HG02798 (cell line): ENCODE measurements around the gene CSF3R.

Experiments used
- ATAC-seq: cut with Tn5 transposase; IDR thresholded peaks from one replicate; pipeline ENCODE4 v1.9.1; 2021; ENCODE audit warnings: mild to moderate bottlenecking; ENCODE audit not compliant: unreplicated experiment, poor library complexity

Gene CSF3R

GRCh38 chr1:36482724-36483388 is at the start of gene CSF3R:
CSF3R (minus strand) TSS chr1:36482913; CDS start chr1:36479496, 3,417 bp downstream.
- no peak for ATAC-seq

DNA sequence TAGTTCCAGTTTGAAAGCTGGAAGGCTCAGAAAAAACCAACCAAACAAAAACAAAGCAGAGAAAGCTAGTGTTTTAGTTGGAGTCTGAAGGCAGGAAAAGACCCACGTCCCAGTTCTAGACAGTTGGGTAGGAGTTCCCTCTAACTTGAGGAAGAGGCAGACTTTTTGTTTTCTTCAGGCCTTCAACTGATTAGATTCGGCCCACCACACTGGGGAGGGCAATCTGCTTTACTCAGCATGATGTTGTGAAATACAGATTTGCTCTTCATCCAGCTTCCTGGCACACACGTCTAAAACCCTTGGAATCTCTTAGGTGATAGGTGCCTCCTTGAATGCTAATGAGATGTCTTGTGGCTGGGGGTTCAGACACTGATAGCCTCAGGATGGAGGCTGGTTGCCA is 49.1 kb upstream of the CSF3R start:
- ATAC-seq = no peak

GRCh38 chr1:36530791-36531190 is 48.1 kb upstream of the CSF3R start:
- ATAC-seq = no peak

- ATAC-seq = no peak
Measured at GRCh38 chr1:36530261-36530660, 47.5 kb upstream of the CSF3R start.

- no peak for ATAC-seq
Measured at GRCh38 chr1:36529769-36530260, 47.1 kb upstream of the CSF3R start.

DNA sequence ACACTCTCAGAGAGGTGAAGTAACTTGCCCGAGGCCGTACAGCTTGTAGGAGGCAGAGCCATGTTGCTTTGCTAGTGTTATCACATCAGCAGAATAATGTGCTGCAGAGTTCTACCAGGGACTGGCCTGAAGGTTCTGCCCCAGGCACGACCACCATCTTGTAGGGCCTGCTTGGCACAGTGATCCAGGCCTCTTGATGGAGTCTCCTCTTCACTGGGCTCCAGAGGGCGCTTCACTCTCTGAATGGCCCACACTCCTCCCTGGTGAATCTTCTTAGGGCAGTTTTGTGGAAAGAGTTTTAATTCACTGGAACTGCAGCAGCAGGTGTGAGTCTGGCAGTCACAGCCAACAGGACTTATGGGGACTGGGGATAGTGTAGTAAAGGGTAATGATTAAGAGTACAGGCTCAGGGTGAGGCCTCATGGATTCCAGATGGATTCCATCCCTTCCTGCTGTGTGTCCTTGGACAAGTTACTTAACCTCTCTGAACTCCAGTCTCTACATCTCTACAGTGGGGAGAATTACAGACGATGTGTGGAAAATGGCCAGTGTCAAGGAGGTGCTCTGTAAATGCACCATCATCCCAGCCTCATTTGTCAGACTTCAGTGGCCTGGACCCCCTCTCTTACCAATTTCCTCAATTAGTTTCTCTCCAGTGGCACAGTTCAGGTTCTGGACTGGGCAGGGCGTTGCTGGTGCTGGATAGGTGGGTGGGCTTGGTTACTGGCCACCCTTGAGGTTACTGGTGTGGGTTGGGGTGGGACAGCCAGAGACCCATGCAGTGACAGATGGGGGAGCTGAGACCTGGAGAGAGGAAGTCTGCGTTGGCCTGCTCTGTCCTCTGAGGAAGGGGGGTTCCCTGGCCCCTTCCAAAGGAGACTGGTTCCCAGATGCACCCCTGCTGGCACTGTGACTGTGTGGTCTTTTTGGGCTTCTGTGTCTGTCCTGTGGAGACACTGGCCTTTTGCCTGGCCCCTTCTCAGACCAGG is 45.9 kb upstream of the CSF3R start:
- no peak for ATAC-seq

GRCh38 chr1:36525166-36525565 is 42.5 kb upstream of the CSF3R start:
- ATAC-seq = no peak

DNA sequence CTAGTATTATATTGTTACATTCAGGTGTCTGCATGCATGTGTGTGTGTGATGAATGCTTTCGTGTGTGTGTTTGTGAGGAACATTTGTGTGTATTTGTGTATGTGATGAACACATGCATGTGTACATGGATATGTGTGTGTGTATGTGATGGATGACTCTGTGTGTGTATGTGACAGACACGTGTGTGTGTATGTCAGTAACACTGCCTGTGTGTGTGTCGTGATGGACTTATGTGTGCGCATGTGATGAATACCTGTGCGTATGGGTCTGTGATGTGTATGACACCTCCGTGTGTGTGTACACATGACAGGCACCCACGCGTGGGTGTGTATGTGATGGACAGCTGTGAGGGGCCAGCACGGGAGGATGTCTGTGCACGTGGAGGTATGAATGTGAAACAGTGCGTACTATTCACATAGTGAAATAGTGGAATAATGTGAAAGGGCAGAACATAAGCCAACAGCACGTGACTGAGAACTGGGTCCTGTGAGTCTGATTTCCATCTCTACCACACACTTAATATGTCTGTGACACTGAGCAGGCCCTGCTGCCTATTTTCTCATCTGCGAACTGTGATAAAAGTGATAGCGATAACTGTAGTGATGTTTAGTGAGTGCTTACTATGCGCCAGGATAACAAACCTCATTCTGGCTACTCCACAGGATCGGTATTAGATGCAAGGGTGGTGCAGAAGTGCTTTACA is 41.8 kb upstream of the CSF3R start:
- ATAC-seq = no peak

DNA sequence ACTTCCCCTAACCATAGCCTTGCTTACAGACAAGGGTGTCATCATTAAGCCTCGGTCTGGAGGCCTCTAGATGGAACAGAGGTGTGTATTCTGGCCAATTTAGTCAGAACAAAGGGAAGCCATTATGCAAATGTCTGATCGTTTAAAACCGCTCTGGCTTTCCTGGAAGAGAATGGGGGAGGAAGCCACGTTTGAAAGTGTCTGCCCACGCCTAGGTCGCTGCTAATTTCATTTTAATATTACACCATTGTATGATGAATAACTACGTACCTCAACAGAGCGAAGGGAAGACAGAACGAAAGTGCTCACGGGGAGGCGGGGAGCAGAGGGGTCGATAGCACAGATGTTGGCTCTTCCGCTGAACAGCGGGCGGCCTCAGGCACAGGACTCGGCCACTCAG is 41.1 kb upstream of the CSF3R start:
- ATAC-seq = no peak

GRCh38 chr1:36523230-36523495 is 40.5 kb upstream of the CSF3R start:
- ATAC-seq = no peak

- ATAC-seq = no peak
Measured at GRCh38 chr1:36522461-36523229, 39.9 kb upstream of the CSF3R start.

DNA sequence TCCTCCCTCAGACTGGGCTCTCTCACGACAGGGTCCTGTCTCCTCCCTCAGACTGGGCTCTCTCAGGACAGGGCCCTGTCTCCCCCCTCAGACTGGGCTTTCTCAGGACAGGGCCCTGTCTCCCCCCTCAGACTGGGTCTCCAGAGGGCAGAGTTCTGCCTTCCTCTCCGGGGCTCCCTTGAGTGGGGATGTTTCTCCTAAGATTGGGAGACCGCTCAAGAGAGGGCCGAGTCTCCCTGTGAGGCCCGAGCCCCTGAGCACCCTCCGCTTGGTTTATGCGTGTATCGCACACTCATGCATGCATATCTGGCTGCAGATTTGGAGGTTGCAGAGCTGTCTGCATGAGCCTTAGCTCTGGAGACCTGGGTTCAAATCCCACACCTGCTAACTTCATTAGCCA is 39.3 kb upstream of the CSF3R start:
- no peak for ATAC-seq

DNA sequence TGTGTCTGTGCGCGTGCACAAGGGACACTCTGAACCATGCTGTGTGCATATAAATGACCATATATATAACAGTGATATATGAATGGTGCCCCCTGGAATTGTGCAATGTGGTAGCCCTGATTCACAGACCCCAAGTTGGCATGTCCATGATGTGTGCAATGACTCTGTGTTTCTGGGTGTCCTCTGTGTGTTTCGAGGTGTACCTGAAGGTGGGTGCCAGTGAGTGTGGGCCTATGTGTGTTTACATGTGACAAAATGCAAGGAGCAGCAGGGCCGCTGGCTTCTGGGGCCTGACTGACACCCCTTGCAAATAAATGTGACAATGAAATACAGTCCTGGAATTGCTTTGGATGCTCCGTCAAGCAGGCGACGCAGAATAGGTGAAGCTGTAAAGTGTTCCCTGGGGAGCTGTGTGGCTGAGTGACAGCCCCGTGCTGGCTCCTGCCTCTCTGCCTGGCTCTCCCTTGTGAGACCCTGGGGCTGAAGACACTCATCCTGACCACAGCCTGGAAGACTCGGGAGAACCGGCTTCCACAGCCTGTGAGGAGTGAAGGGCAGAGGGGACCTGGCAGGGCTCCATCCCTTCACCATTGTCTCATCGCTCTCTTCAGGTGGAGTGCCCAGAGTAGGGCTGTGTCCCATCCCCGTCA is 38.2 kb upstream of the CSF3R start:
- no peak for ATAC-seq

DNA sequence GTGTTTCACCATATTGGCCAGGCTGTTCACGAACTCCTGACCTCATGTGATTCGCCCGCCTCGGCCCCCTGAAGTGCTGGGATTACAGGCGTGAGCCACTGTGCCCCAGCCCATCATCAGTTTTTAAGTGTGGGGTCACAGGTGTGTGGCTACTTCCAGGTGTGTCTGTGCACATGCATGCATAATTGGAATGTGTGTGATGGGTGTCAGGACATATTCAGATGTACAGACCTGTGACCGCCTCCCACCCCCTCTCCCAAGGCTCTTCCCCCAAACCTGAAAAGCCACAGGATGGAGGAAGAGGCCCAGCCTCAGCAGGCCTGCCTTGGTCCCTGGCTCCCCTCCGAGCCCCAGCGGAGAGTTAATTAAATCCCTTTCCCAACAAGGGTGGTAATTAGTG is 37.3 kb upstream of the CSF3R start:
- no peak for ATAC-seq

DNA sequence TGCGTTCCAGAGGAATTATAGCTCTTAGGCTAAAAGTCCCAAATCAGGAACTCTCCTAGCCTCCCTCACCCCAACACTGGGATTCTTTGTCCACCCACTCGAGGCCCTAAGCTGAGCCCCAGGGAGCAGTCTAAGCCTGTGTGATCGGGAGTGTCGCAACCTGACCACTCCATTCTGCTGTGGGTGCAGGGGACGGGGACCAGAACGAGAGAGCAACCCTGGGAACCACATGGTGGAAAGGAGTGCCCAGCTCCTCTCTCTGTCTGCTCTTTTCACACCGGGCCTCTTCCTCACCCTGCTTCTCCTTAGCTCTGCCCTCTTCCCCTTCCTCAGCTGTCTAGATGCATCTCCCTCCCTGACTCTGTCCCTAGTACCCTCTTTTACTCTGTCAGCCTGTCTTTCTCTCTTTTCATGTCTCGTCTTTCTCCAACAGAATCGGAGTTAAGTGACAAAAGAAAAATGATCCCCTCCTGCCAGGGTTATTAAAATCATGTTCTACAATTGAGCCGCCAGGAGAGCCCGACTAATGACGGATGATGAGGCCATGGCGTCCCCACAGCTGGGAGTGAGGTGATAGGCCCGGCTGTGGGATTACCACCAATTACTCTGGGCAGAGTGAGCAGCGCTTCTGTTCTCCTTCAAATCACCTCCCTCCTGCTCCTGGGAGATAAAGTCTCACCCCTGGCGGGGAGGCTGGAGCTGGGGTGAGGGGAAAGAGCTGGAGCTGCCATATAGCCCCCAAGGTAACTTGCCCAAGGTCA is 34.5 kb upstream of the CSF3R start:
- ATAC-seq = no peak

- no peak for ATAC-seq
Measured at GRCh38 chr1:36516372-36517010, 33.8 kb upstream of the CSF3R start.

DNA sequence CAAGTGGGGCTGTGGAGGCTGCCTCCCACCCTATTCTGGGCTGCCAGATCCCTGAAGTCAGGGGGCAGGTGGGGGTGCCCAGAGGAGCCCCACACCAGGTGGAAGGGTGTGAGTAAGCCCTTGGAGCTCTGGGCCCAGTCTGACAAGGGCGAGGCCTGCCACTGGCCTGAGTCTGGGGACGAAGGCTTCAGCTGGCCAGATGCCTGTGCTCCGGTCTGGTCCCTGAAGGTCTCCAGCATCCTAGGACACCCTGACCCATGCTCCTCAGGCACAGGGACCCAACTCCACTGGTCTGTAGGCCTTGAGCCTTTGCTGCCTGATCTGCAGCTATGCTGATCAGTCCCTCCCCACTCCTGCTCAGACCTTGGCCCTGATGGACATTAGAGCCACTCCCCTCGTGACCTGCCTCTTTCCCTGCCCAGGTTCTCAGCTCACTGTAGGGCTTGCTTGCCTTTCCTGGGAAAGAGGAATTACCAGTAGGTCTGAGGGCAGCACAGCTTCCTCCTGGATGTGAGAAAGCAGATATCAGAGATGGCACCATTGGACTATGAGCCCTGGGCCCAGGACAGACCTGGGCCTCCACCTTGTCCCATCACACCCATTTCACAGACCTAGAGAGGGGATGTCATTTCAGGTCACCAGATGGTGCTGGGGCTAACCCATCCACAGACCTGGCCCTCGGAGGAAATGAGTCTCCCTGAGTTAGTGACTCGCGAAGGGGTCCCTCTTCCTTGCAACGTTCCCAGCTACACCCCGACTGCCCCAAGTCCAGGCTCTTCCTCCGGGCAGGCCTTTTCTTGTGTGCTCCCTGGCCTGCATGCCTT is 32.8 kb upstream of the CSF3R start:
- ATAC-seq = no peak

GRCh38 chr1:36514501-36514900 is 31.8 kb upstream of the CSF3R start:
- no peak for ATAC-seq
